SK-N-SH treated with all-trans-retinoic acid at 6 μM for 48 hours (cell line): Measurements from ENCODE around the gene KLK10.

Experiments
- BACH2 ChIP-seq: fragments of 250-450 bp; sonication (Bioruptor Pico); IDR thresholded peaks from 2 replicates; pipeline ENCODE4 v1.9.0; 2021; ENCODE audit warnings: mild to moderate bottlenecking, borderline replicate concordance
- CREB5 ChIP-seq: fragments of 250-450 bp; sonication (Bioruptor Pico); IDR thresholded peaks from 2 replicates; pipeline ENCODE4 v1.5.1; 2020; ENCODE audit warnings: low read depth, mild to moderate bottlenecking, moderate library complexity
- CSDC2 ChIP-seq: fragments of 250-450 bp; sonication (Bioruptor Pico); IDR thresholded peaks from 2 replicates; pipeline ENCODE4 v1.5.0; 2020; ENCODE audit warnings: mild to moderate bottlenecking, moderate library complexity
- ESRRG ChIP-seq: fragments of 250-450 bp; sonication (Bioruptor Pico); IDR thresholded peaks from 2 replicates; pipeline ENCODE4 v1.6.1; 2021; ENCODE audit warnings: mild to moderate bottlenecking
- ISL1 ChIP-seq: fragments of 250-450 bp; sonication (Bioruptor Pico); IDR thresholded peaks from 2 replicates; pipeline ENCODE4 v2.1.2; 2022; ENCODE audit warnings: mild to moderate bottlenecking, moderate library complexity
- PATZ1 ChIP-seq: fragments of 250-450 bp; sonication (Bioruptor Pico); IDR thresholded peaks from 2 replicates; pipeline ENCODE4 v1.8.0; 2020; ENCODE audit warnings: mild to moderate bottlenecking, moderate library complexity, borderline replicate concordance
- POU6F1 ChIP-seq: fragments of 250-450 bp; sonication (Bioruptor Pico); IDR thresholded peaks from 2 replicates; pipeline ENCODE4 v1.8.0; 2021; ENCODE audit warnings: low read depth, mild to moderate bottlenecking, moderate library complexity, borderline replicate concordance
- RARB ChIP-seq: fragments of 250-450 bp; sonication (Bioruptor Pico); IDR thresholded peaks from 2 replicates; pipeline ENCODE4 v1.8.0; 2021; ENCODE audit warnings: mild to moderate bottlenecking, moderate library complexity
- SNAI2 ChIP-seq: fragments of 250-450 bp; sonication (Bioruptor Pico); IDR thresholded peaks from 2 replicates; pipeline ENCODE4 v1.5.0; 2020; ENCODE audit warnings: mild to moderate bottlenecking, moderate library complexity
- TCF4 ChIP-seq: fragments of 250-450 bp; sonication (Bioruptor Pico); IDR thresholded peaks from 2 replicates; pipeline ENCODE4 v1.8.0; 2021; ENCODE audit warnings: mild to moderate bottlenecking, moderate library complexity, borderline replicate concordance
- TSHZ2 ChIP-seq: fragments of 250-450 bp; sonication (Bioruptor Pico); IDR thresholded peaks from 2 replicates; pipeline ENCODE4 v1.5.0; 2020; ENCODE audit warnings: mild to moderate bottlenecking, moderate library complexity
- ZFP3 ChIP-seq: fragments of 250-450 bp; sonication (Bioruptor Pico); IDR thresholded peaks from 2 replicates; pipeline ENCODE4 v1.5.0; 2020; ENCODE audit warnings: mild to moderate bottlenecking, moderate library complexity
- ZFP30 ChIP-seq: fragments of 450-650 bp; formaldehyde crosslinking; IDR thresholded peaks from 2 replicates; pipeline ENCODE4 v1.5.0; 2022; ENCODE audit warnings: mild to moderate bottlenecking, moderate library complexity
- ZNF8 ChIP-seq: fragments of 450-650 bp; formaldehyde crosslinking; IDR thresholded peaks from 2 replicates; pipeline ENCODE4 v1.5.0; 2020; ENCODE audit warnings: mild to moderate bottlenecking, moderate library complexity

- TF ChIP-seq ZFP30 (CRISPR knock-in tag) (no peak), CREB5 (no peak), TCF4 (no peak), PATZ1 (no peak), BACH2 (CRISPR knock-in tag) (no peak), ZFP3 (CRISPR knock-in tag) (no peak), SNAI2 (CRISPR knock-in tag) (no peak), ZNF8 (no peak), ISL1 (CRISPR knock-in tag) (no peak), POU6F1 (CRISPR knock-in tag) (no peak), TSHZ2 (CRISPR knock-in tag) (no peak), RARB (CRISPR knock-in tag) (no peak), ESRRG (CRISPR knock-in tag) (no peak), CSDC2 (CRISPR knock-in tag) (no peak)
These were observed 24.8 kb upstream of the KLK10 start for GRCh38 chr19:51044327-51044726.
